CD4-positive, alpha-beta T cell treated with Interleukin-17A for 4 hours (primary cell): Measurements from ENCODE around the gene ZYG11B.
"Not testable (repeated sequence)": the region's sequence is repeated elsewhere in the genome, so short reads cannot be mapped to it uniquely, and the experiment has no call there.

ENCODE experiments used
- DNase-seq: peaks from one replicate; pipeline ENCODE4 v3.0.0-alpha.2; 2020; ENCODE audit warnings: mixed read lengths

The ZYG11B gene

DNA sequence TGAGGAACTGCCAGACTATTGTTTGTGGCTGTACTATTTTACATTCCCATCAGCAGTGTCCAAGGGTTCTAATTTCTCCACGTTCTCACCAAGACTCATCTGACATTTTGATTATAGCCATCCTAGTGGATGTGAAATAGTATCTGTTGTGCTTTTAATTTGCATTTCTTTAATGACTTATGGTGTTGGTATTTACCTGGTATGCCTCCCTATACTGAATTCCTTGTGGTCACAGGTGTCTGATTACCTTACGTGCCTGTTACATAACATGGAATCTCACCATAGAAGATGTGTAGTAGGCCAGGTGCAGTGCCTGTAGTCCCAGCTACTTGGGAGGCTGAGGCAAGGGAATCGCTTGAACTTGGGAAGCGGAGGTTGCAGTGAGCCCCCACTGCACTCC is 129.8 kb downstream of the ZYG11B start:
- DNase-seq: no peak

DNA sequence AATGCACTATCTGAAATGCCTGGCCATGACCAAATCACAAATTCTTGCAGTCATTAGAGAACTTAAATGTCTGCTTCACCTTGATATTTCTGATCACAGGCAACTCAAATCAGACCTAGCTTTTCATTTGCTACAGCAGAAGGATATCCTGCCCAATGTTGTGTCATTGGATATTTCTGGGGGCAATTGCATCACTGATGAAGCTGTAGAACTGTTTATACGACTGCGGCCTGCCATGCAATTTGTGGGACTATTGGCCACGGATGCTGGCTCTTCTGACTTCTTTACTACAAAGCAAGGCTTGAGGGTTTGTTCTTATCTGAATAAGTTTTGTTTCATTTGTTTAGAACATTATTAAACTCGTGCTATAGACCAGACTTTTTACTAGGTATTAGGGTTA is 131.2 kb downstream of the ZYG11B start:
- no peak for DNase-seq

DNA sequence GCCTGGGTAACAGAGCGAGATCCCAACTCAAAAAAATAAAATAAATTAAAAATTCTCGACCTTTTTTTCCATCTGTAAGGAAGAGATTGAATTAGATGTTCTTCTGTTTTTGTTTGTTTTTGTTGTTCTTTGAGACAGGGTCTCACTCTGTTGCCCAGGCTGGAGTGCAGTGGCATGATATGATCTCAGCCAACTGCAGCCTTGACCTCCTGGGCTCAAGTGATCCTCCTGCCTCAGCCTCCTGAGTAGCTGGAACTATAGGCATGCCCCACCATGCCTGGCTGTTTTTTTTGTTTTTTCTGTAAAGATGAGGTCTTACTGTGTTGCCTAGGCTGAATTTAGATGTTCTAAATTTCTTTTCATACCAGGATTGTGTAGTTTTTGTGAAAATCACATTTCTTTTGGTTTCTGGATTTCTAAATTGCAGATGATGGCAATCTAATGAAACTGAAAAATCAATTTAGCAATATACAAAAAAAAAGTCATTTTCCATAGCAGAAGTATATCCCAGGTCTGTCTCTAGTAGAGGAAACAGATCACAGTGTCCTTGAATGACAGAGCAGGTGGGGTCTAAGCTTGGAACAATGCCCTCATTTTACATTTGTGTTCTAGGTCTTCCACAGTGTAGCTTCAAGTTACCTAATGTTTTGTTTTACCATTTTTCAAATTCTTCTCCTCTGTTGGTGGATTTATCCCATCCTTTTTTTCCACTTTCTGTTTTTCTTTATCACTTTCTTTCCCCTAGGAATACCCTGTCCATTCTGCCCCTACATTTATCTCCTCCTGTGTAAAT is 136.6 kb downstream of the ZYG11B start:
- DNase-seq: no peak

DNA sequence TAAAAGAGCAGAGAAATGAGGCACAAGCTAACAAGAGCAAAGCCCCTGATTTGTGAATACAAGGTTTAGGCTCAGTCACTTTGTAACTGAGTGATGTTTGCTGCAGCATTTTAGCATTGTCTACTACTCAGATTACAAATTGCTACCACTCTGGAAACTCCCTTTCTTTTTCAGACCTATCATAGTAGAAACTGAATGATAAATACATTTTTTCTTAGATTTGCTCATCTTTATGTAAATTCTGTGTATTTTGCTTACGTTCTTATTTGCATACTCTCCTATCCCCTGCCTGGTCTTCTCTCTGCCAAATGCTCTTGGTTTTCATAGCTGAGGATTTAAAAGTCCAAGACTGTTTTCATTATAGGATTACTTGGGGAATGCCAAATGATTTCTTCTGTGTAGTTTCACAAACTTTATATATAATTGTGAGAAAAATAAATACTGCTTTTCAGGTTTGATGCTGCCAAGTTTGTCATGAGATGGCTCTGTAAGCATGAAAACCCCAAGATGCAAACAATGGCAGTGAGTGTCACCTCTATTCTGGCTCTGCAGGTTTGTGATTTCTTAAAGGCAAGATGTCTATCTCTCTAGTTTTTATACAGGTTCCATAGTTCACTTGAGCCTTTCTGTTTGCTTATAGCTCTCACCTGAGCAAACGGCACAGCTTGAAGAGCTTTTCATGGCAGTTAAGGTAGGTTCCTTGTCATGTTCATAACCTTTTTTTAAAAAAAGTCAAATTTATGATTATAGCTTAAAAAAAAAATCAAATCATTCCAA is 141.0 kb downstream of the ZYG11B start:
- no peak for DNase-seq

DNA sequence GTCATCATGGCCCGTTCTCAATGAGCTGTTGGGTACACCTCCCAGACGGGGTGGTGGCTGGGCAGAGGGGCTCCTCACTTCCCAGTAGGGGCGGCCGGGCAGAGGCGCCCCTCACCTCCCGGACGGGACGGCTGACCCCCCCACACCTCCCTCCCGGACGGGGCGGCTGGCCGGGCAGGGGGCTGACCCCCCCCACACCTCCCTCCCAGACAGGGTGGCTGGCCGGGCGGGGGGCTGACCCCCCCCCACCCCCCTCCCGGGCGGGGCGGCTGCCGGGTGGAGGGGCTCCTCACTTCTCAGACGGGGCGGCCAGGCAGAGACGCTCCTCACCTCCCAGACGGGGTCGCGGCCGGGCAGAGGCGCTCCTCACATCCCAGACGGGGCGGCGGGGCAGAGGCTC is 143.5 kb downstream of the ZYG11B start:
- not testable (repeated sequence) for DNase-seq

DNA sequence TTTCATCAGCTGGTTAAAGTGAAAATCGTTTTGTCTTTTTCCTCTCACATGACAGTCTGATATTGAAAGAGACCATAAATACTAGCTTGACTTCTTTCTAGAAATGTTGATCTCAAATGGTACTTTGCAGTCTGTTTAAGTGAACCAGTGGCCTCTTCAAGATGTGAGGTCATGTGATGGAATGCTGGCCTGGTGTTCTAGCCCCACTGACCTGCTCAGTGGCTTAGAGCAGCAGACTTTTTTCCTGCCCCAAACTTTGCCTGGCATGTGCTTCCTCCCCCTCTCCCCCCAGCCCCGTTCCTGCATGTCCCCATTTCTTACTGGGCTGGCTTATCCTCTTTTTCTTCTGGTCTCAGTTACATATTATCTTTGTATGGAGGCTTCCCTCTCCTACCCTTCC is 150.6 kb downstream of the ZYG11B start:
- DNase-seq: no peak
